Endothelial cell of umbilical vein (primary cell): ENCODE measurements around the gene MC1R. TPM values are rescaled to one million over a fixed set of nuclear protein-coding genes. Genes with fewer than 3 reads are reported as not detected.

Experiments used
- BruUV-seq: library from RNA; stranded (reverse); fragments of 400-500 nt; replicated peaks from 2 replicates; lab custom pipeline; 2021; lab: Mats Ljungman, UMichigan
- CTCF ChIA-PET: fragments of 300-600, 350-600 bp; sonication (Branson Sonifier 250); formaldehyde crosslinking; loops from one replicate; lab custom pipeline; 2021; ENCODE audit warnings: antibody characterized with exemption, inconsistent platforms; lab: Charles Lee
- POLR2A ChIA-PET: fragments of 300-600, 350-600 bp; sonication (Branson Sonifier 250); formaldehyde crosslinking; loops from one replicate; lab custom pipeline; 2021; ENCODE audit warnings: antibody characterized with exemption, inconsistent platforms; lab: Charles Lee
- DNase-seq: peaks from one replicate; pipeline ENCODE4 v3.0.0-alpha.2; 2011; ENCODE audit warnings: low read depth, low spot score
- FAIRE-seq: peaks from 2 replicates; lab custom pipeline; 2011; peaks lifted over from hg19 to GRCh38; lab: Jason Lieb, UNC
- H2AFZ ChIP-seq: 2 replicates; pipeline ENCODE4 v1.6.0; 2012; ENCODE audit warnings: low read depth, low read length, control low read depth, inconsistent platforms
- H3K27ac ChIP-seq: 2 replicates; pipeline ENCODE4 v1.5.1; 2011; ENCODE audit warnings: low read depth, mild to moderate bottlenecking, control low read depth, low read length, moderate library complexity; ENCODE audit not compliant: insufficient read depth
- H3K27me3 ChIP-seq, 2 experiments: 2 replicates each; pipeline versions ENCODE4 v1.6.0 to v1.6.1; 2011; ENCODE audit warnings: low read length in 2 of 2, mixed read lengths in 1 of 2; ENCODE audit not compliant: control insufficient read depth in 2 of 2, insufficient read depth in 2 of 2
- H3K36me3 ChIP-seq, 2 experiments: 2 replicates in 1 of 2; 3 replicates in 1 of 2; pipeline ENCODE4 v1.5.1; 2011; ENCODE audit warnings: low read length in 2 of 2, mild to moderate bottlenecking in 1 of 2, moderate library complexity in 1 of 2; ENCODE audit not compliant: control insufficient read depth in 2 of 2, insufficient read depth in 2 of 2; ENCODE audit errors: extremely low read depth in 1 of 2
- H3K4me1 ChIP-seq: 3 replicates; pipeline ENCODE4 v1.5.1; 2011; ENCODE audit warnings: mild to moderate bottlenecking, low read length; ENCODE audit not compliant: control insufficient read depth, insufficient read depth; ENCODE audit errors: extremely low read depth
- H3K4me2 ChIP-seq: 2 replicates; pipeline ENCODE4 v1.6.1; 2011; ENCODE audit warnings: low read length, control low read depth, mixed read lengths; ENCODE audit not compliant: insufficient read depth
- H3K4me3 ChIP-seq, 3 experiments: fragments of 200-600 bp in 1 of 3; sonication (generic), shearing (Covaris generic) in 1 of 3; replicated peaks in 1 of 3; 2 replicates each; pipeline ENCODE4 v1.5.1; 2011 to 2016; ENCODE audit warnings: control low read depth in 3 of 3, low read length in 3 of 3, mild to moderate bottlenecking in 2 of 3, inconsistent platforms in 1 of 3, low read depth in 1 of 3, moderate library complexity in 1 of 3; ENCODE audit not compliant: insufficient read depth in 1 of 3
- H3K79me2 ChIP-seq: 2 replicates; pipeline ENCODE4 v1.6.0; 2012; ENCODE audit warnings: low read length, inconsistent platforms; ENCODE audit not compliant: control insufficient read depth, insufficient read depth
- H3K9ac ChIP-seq: replicated peaks from 2 replicates; pipeline ENCODE3; 2011; ENCODE audit warnings: low read length, control low read depth; ENCODE audit not compliant: insufficient read depth; ENCODE audit errors: extremely low read depth
- H3K9me1 ChIP-seq: replicated peaks from 3 replicates; pipeline ENCODE4 v1.6.0; 2011; ENCODE audit warnings: mild to moderate bottlenecking, low read length; ENCODE audit not compliant: control insufficient read depth, insufficient read depth; ENCODE audit errors: extremely low read depth
- H3K9me3 ChIP-seq: replicated peaks from 2 replicates; pipeline ENCODE4 v1.5.1; 2012; ENCODE audit warnings: low read length, inconsistent platforms; ENCODE audit not compliant: control insufficient read depth, insufficient read depth
- H4K20me1 ChIP-seq: replicated peaks from 2 replicates; pipeline ENCODE3; 2011; ENCODE audit warnings: mild to moderate bottlenecking, low read length; ENCODE audit not compliant: control insufficient read depth, insufficient read depth; ENCODE audit errors: extremely low read depth
- FOS ChIP-seq: IDR thresholded peaks from 2 replicates; pipeline ENCODE4 v1.6.1; 2011; ENCODE audit warnings: mild to moderate bottlenecking, low read length, moderate library complexity, borderline replicate concordance; ENCODE audit not compliant: insufficient read depth
- MYC ChIP-seq: IDR thresholded peaks from one replicate; pipeline ENCODE4 v1.6.1; 2011; ENCODE audit warnings: mild to moderate bottlenecking, low read depth, low read length
- POLR2A ChIP-seq: IDR thresholded peaks from 2 replicates; pipeline ENCODE4 v1.6.1; 2012; ENCODE audit warnings: low read depth, mild to moderate bottlenecking, control low read depth, low read length
- POLR2AphosphoS5 ChIP-seq: IDR thresholded peaks from 2 replicates; pipeline ENCODE4 v1.6.1; 2012; ENCODE audit warnings: low read depth, mild to moderate bottlenecking, control low read depth, low read length, moderate library complexity; ENCODE audit not compliant: insufficient read depth
- dilution Hi-C: fragments of 300-500 bp; cut with MboI; formaldehyde crosslinking; loops from one replicate; pipeline ENCODE4 v1.15.0; 2019; ENCODE audit warnings: low sequenced_read_pairs; ENCODE audit not compliant: extremely low pct_ligation_motif_present
- intact Hi-C: fragments of 100-400 bp; cut with micrococcal nuclease; formaldehyde crosslinking; loops from one replicate; pipeline ENCODE4 v1.10.0; 2022
- polyA plus RNA-seq, 4 experiments: library from polyadenylated mRNA; depleted of rRNA in 3 of 4; stranded (reverse) in 3 of 4; unstranded in 1 of 4; fragments of >200 nt; gene quantifications; 2 replicates each; pipeline versions ENCODE4 v1.2.1 to v1.2.3, GENCODE V29; 2011 to 2012; ENCODE audit warnings: missing spikeins in 1 of 4
- total RNA-seq: library from RNA; stranded (reverse); gene quantifications from 2 replicates; pipeline ENCODE4 v1.2.3, GENCODE V29; 2021

MC1R gene
- total and polyA plus RNA-seq, 2 donors (not counting 3 experiments of a cell fraction or from before 2014, with no cell fraction given): 4.0 to 4.9 TPM

DNA sequence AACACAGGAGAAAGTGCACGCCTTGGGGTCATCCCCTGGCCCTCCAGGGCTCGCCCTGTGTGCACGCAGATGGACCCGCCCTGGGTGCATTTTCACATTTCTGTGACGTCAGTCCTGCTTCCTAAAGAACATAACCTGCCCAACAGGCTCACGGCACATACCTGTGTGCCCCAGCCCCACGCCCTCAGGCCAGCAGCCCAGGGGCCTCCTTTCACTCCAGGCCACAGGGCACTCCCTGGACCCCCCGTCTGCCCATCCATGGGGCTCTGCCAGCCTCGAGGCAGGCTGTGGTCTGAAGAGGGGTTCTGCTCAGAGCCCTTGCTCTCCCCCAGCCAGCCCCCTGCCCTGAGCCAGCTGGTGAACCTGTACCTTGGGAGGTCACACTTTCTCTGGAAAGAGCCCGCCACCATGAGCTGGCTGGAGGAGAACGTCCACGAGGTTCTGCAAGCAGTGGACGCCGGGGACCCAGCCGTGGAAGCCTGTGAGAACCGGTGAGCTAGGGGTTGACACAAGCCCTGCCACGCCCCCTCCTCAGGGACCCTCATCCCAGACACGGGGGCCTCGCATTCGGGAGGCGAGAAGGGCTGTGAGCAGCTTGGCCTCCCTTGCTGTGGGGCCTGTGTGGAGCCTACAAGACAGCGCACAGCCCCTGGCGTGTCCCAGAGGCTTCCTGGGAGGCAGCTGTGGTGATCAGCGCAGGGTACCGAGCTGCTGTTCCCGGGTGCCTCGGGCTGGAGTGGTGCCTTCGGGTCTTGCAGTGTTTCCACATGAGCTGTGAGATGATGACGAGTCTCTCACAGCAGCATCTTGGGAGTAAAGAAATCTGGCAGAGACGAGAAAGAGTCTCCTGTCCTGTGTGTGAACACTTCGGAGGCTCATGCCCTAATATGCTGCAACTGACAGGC is 13.8 kb upstream of the MC1R start:
- Histone ChIP-seq H3K9me3 (no peaks in the 10 kb centered on the region), H3K9me1 (no peaks in the 10 kb centered on the region), H3K4me2 (no peak overlapping the region), H2AFZ (no peak overlapping the region), H4K20me1 (no peaks in the 10 kb centered on the region), H3K27ac (no peak overlapping the region), H3K9ac (no peak overlapping the region), H3K79me2 (no peaks in the 10 kb centered on the region), H3K4me1 (peaks cover under 1% of the 10 kb centered on the region), H3K4me3 (no peak overlapping the region), H3K27me3 (no peaks in the 10 kb centered on the region), H3K36me3 (peaks cover 10 to 52% of the 10 kb centered on the region in 2 experiments)
- peak; percentile 23 for TF ChIP-seq POLR2AphosphoS5
- TF ChIP-seq FOS: no peak
- CTCF ChIA-PET: no interaction called here
- DNase-seq (no peak), FAIRE-seq (no peak)
- BruUV-seq: no TSS peak
- POLR2A ChIA-PET: no interaction called here
- dilution Hi-C loops (no loop called here), intact Hi-C loops (no loop called here)

GRCh38 chr16:89905511-89906139 is 13.0 kb upstream of the MC1R start:
- Histone ChIP-seq H3K4me3 (no peak overlapping the region), H2AFZ (no peak overlapping the region), H3K9me1 (no peaks in the 10 kb centered on the region), H3K4me2 (no peak overlapping the region), H4K20me1 (no peaks in the 10 kb centered on the region), H3K4me1 (peaks cover 3% of the 10 kb centered on the region), H3K9me3 (no peaks in the 10 kb centered on the region), H3K27ac (no peak overlapping the region), H3K9ac (no peak overlapping the region), H3K36me3 (peaks cover 11 to 45% of the 10 kb centered on the region in 2 experiments), H3K27me3 (no peaks in the 10 kb centered on the region), H3K79me2 (no peaks in the 10 kb centered on the region)
- BruUV-seq: no TSS peak
- FAIRE-seq: no peak
- DNase-seq: no peak
- ChIA-PET CTCF (no interaction called here), POLR2A (interaction anchor here (3.6 kb wide), 1 partner anchor 17 kb away, joined by 21 read pairs; the partner anchor contains the start of gene TUBB3)
- dilution Hi-C loops (no loop called here), intact Hi-C loops (no loop called here)
- TF ChIP-seq POLR2A (peak; percentile 12), MYC (no peak)
